GM12878 (cell line): ENCODE measurements around the gene BMPR1B. TPM values are rescaled to one million over a fixed set of nuclear protein-coding genes. Genes with fewer than 3 reads are reported as not detected.

Experiments used
- ATAC-seq: fragments of 200-7000 bp; cut with Tn5 transposase; 3 replicates; pipeline ENCODE4 v1.9.1; 2020; ENCODE audit warnings: mild to moderate bottlenecking, moderate library complexity
- BruUV-seq: library from RNA; stranded (reverse); fragments of 400-500 nt; replicated peaks from 2 replicates; lab custom pipeline; 2021; lab: Mats Ljungman, UMichigan
- CTCF ChIA-PET: fragments of 300-600 bp; sonication (Branson Sonifier 250); formaldehyde crosslinking; extraction: SDS; loops from one replicate; lab custom pipeline; 2021; ENCODE audit warnings: inconsistent platforms; lab: Yijun Ruan, JAX
- POLR2A ChIA-PET: fragments of 350-600 bp; formaldehyde crosslinking; extraction: SDS; loops from one replicate; lab custom pipeline; 2021; ENCODE audit warnings: inconsistent platforms; lab: Charles Lee
- RAD21 ChIA-PET: fragments of 300-600 bp; sonication (Branson Sonifier 250); formaldehyde crosslinking; loops from one replicate; lab custom pipeline; 2023; ENCODE audit warnings: antibody characterized with exemption; ENCODE audit not compliant: unreplicated experiment; lab: Charles Lee
- SMC1A ChIA-PET: fragments of 300-600 bp; sonication (Branson Sonifier 250); formaldehyde crosslinking; loops from one replicate; lab custom pipeline; 2023; ENCODE audit not compliant: unreplicated experiment, uncharacterized antibody; lab: Charles Lee
- DNase-seq: peaks from one replicate; pipeline ENCODE4 v3.0.0-alpha.2; 2011; ENCODE audit warnings: low read depth, low spot score
- FAIRE-seq: peaks from 3 replicates; lab custom pipeline; 2011; peaks lifted over from hg19 to GRCh38; lab: Jason Lieb, UNC
- H2AFZ ChIP-seq: 2 replicates; pipeline ENCODE4 v1.6.0; 2011; ENCODE audit warnings: low read depth, low read length, control low read depth; ENCODE audit not compliant: control insufficient read depth
- H3K27ac ChIP-seq: 2 replicates; pipeline ENCODE4 v1.5.1; 2011; ENCODE audit warnings: control low read depth; ENCODE audit not compliant: control insufficient read depth, insufficient read depth
- H3K27me3 ChIP-seq, 2 experiments: replicated peaks in 1 of 2; 2 replicates each; pipeline versions ENCODE4 v1.6.0 to v1.6.1; 2011; ENCODE audit warnings: low read length in 1 of 2; ENCODE audit not compliant: control insufficient read depth in 2 of 2, insufficient read depth in 2 of 2
- H3K36me3 ChIP-seq, 2 experiments: 2 replicates each; pipeline ENCODE4 v1.5.1; 2011; ENCODE audit warnings: low read length in 1 of 2; ENCODE audit not compliant: control insufficient read depth in 2 of 2, insufficient read depth in 2 of 2
- H3K4me1 ChIP-seq: 2 replicates; pipeline ENCODE4 v1.6.1; 2011; ENCODE audit warnings: mild to moderate bottlenecking, low read length, moderate library complexity, mixed read lengths; ENCODE audit not compliant: control insufficient read depth, insufficient read depth
- H3K4me2 ChIP-seq: 2 replicates; pipeline ENCODE4 v1.6.0; 2011; ENCODE audit warnings: control low read depth; ENCODE audit not compliant: control insufficient read depth, insufficient read depth
- H3K4me3 ChIP-seq: fragments of 200-600 bp; sonication (generic); 2 replicates; pipeline ENCODE4 v1.5.1; 2016
- H3K79me2 ChIP-seq: 2 replicates; pipeline ENCODE4 v1.6.0; 2011; ENCODE audit warnings: low read length; ENCODE audit not compliant: control insufficient read depth, insufficient read depth
- H3K9ac ChIP-seq: 2 replicates; pipeline ENCODE4 v1.8.0; 2011; ENCODE audit warnings: low read length, control low read depth, mixed read lengths; ENCODE audit not compliant: control insufficient read depth, insufficient read depth
- H3K9me3 ChIP-seq: replicated peaks from 3 replicates; pipeline ENCODE4 v1.5.1; 2011; ENCODE audit warnings: mild to moderate bottlenecking, low read length; ENCODE audit not compliant: control insufficient read depth, insufficient read depth
- H4K20me1 ChIP-seq: 2 replicates; pipeline ENCODE4 v1.6.0; 2011; ENCODE audit not compliant: control insufficient read depth, insufficient read depth
- BCL3 ChIP-seq: IDR thresholded peaks from 2 replicates; pipeline ENCODE4 v1.6.1; 2011; ENCODE audit warnings: borderline replicate concordance, low read depth, mild to moderate bottlenecking, moderate library complexity, low read length; ENCODE audit not compliant: insufficient read depth, poor library complexity, severe bottlenecking
- FOXK2 ChIP-seq: fragments of 450-650 bp; IDR thresholded peaks from 2 replicates; pipeline ENCODE4 v1.6.1; 2017; ENCODE audit warnings: mild to moderate bottlenecking, moderate library complexity
- KAT2A ChIP-seq: conservative IDR thresholded peaks from 2 replicates; pipeline ENCODE4 v1.6.1; 2011; ENCODE audit warnings: low read depth, low read length; ENCODE audit not compliant: control insufficient read depth
- NFXL1 ChIP-seq: fragments of 450-650 bp; IDR thresholded peaks from 2 replicates; pipeline ENCODE4 v1.6.1; 2017; ENCODE audit warnings: antibody characterized with exemption, mild to moderate bottlenecking, borderline replicate concordance
- ZSCAN29 ChIP-seq: fragments of 450-650 bp; IDR thresholded peaks from 2 replicates; pipeline ENCODE4 v1.6.1; 2017; ENCODE audit warnings: mild to moderate bottlenecking, moderate library complexity
- WGBS: methylation state at CpG from one replicate; pipeline ENCODE4 v1.1.6; 2016; ENCODE audit warnings: low lambda C conversion rate; ENCODE audit not compliant: insufficient replicate concordance, insufficient coverage; ENCODE audit errors: missing lambda C conversion rate; 5-methylcytosine and 5-hydroxymethylcytosine counted together
- in situ Hi-C: fragments of 300-500 bp; cut with MboI; formaldehyde crosslinking; loops from 9 replicates; pipeline ENCODE4 v1.14.3; 2018; ENCODE audit warnings: mixed read lengths
- intact Hi-C: fragments of 100-400 bp; cut with micrococcal nuclease; formaldehyde crosslinking; loops from one replicate; pipeline ENCODE4 v1.14.2; 2022; ENCODE audit not compliant: unreplicated experiment
- polyA plus RNA-seq, 11 experiments: library from polyadenylated mRNA; depleted of rRNA in 4 of 11; unstranded in 6 of 11; stranded (reverse) in 5 of 11; fragments of >200 nt; fragmentation: Nextera tagmentation in 4 of 11; fragmentation: Illumina TruSeq in 1 of 11; extraction: Ambion mirVana in 4 of 11; extraction: Trizol in 1 of 11; gene quantifications; 1 replicate in 1 of 11; 2 replicates in 10 of 11; pipeline versions ENCODE4 v1.2.1 to v1.2.3, GENCODE V29; 2011 to 2016; ENCODE audit warnings: inconsistent platforms in 2 of 11, missing spikeins in 2 of 11, low read depth in 1 of 11
- total RNA-seq, 4 experiments: library from RNA; depleted of rRNA in 3 of 4; stranded (reverse); fragments of >200 nt in 3 of 4; fragmentation: Illumina TruSeq in 1 of 4; extraction: Trizol in 1 of 4; gene quantifications; 2 replicates each; pipeline versions ENCODE4 v1.2.1 to v1.2.3, GENCODE V29; 2013 to 2021
- TF ChIP-seq, protein P1 (sequence below): IDR thresholded peaks from 2 replicates; pipeline ENCODE4 v1.6.1; 2012; ENCODE audit warnings: low read depth, low read length, improper control_type of control experiment

Gene BMPR1B
- total and polyA plus RNA-seq, 10 of the 15 experiments (the other 5 are each of a cell fraction or from before 2014, with no cell fraction given) = not detected

DNA sequence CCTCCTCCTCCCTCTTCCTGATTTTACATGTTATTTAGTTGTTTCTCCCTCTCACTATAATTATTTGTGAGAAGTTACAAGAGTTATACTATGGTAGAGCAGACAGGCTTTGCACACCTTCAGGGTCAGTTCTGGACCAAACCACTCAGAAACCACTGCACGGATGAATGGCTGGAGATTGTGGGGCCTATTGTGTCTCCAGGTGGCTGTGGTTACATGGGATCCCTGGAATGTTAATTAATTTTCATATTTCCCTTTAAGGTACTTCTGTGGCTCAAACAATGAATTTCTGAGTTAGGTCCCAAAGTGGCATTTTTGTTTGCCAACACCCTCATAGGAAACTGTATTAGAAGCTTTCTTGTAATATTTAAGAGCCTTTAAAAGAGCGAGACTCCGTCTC, 151.9 kb downstream of the BMPR1B start:
- CTCF ChIA-PET = no interaction called here
- no peak for ATAC-seq
- no peaks in the 10 kb centered on the region for H3K79me2 ChIP-seq

More for the DNA sequence above, 151.9 kb downstream of the BMPR1B start:
- BruUV-seq = no TSS peak
- Histone ChIP-seq H3K4me1 (no peaks in the 10 kb centered on the region), H3K9ac (no peak overlapping the region), H3K36me3 (no peaks in the 10 kb centered on the region), H3K4me3 (no peak overlapping the region), H3K4me2 (no peak overlapping the region), H3K9me3 (no peaks in the 10 kb centered on the region), H4K20me1 (no peaks in the 10 kb centered on the region), H2AFZ (no peak overlapping the region), H3K27me3 (no peaks in the 10 kb centered on the region), H3K27ac (no peak overlapping the region)
- WGBS = 42% methylated on average over 3 of the region's 3 CpGs
- intact Hi-C loops (no loop called here), in situ Hi-C loops (no loop called here)
- FAIRE-seq (no peak), DNase-seq (no peak)
- POLR2A ChIA-PET = no interaction called here
- SMC1A ChIA-PET = no interaction called here
- TF ChIP-seq FOXK2 (no peak), BCL3 (no peak), NFXL1 (no peak), KAT2A (no peak), ZSCAN29 (no peak)
- TF ChIP-seq, protein P1, sequence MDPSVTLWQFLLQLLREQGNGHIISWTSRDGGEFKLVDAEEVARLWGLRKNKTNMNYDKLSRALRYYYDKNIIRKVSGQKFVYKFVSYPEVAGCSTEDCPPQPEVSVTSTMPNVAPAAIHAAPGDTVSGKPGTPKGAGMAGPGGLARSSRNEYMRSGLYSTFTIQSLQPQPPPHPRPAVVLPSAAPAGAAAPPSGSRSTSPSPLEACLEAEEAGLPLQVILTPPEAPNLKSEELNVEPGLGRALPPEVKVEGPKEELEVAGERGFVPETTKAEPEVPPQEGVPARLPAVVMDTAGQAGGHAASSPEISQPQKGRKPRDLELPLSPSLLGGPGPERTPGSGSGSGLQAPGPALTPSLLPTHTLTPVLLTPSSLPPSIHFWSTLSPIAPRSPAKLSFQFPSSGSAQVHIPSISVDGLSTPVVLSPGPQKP = no peak
- RAD21 ChIA-PET = no interaction called here
